Bronchial epithelial cell (primary cell): Measurements from ENCODE around the gene PRRG1. TPM values are rescaled to one million over a fixed set of nuclear protein-coding genes. Genes with fewer than 3 reads are reported as not detected.

Experiments used
- DNase-seq: peaks from one replicate; pipeline ENCODE4 v3.0.0-alpha.2; 2010; ENCODE audit warnings: low read depth
- FAIRE-seq: peaks from 2 replicates; lab custom pipeline; 2011; peaks lifted over from hg19 to GRCh38; lab: Jason Lieb, UNC
- H3K27me3 ChIP-seq: 2 replicates; pipeline ENCODE4 v1.5.1; 2011; ENCODE audit warnings: low read length; ENCODE audit not compliant: control insufficient read depth, insufficient read depth
- H3K36me3 ChIP-seq: 2 replicates; pipeline ENCODE4 v1.5.1; 2011; ENCODE audit warnings: low read length; ENCODE audit not compliant: control insufficient read depth, insufficient read depth
- H3K4me3 ChIP-seq: 2 replicates; pipeline ENCODE4 v1.5.1; 2011; ENCODE audit warnings: mild to moderate bottlenecking, low read depth, low read length, control low read depth
- total RNA-seq: library from RNA; depleted of rRNA; stranded (reverse); fragments of >200 nt; gene quantifications from 2 replicates; pipeline ENCODE4 v1.2.1, GENCODE V29; 2014
- TF ChIP-seq, protein P1 (sequence below): IDR thresholded peaks from 2 replicates; pipeline ENCODE4 v1.5.1; 2011; ENCODE audit warnings: mild to moderate bottlenecking, moderate library complexity, low read length, control low read depth, inconsistent platforms; ENCODE audit not compliant: insufficient read depth, severe bottlenecking

PRRG1 gene
- total RNA-seq, 1 donor from 2014 or later = 4.5 TPM

DNA sequence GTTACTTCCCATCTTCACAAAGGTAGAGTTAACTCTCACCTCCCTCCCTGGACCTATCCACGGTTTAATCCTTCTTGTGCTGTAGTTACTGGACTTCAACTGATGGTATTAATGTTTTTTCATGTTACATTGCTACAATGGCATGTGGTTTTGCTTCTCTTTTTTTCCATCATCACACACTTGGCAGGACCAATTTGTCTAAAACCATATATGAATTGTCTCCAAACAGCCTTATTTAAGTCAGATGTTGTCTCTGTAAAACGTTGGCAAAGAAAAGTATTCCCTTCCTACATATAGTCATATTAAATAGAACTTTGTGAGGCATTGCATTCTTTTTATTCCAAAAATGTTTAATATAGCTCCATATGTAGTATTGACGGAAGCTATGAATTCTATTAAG is 15.5 kb downstream of the PRRG1 start:
- Histone ChIP-seq H3K27me3 (no peaks in the 10 kb centered on the region), H3K4me3 (no peak overlapping the region), H3K36me3 (no peaks in the 10 kb centered on the region)
- DNase-seq (no peak), FAIRE-seq (no peak)
- TF ChIP-seq, protein P1, sequence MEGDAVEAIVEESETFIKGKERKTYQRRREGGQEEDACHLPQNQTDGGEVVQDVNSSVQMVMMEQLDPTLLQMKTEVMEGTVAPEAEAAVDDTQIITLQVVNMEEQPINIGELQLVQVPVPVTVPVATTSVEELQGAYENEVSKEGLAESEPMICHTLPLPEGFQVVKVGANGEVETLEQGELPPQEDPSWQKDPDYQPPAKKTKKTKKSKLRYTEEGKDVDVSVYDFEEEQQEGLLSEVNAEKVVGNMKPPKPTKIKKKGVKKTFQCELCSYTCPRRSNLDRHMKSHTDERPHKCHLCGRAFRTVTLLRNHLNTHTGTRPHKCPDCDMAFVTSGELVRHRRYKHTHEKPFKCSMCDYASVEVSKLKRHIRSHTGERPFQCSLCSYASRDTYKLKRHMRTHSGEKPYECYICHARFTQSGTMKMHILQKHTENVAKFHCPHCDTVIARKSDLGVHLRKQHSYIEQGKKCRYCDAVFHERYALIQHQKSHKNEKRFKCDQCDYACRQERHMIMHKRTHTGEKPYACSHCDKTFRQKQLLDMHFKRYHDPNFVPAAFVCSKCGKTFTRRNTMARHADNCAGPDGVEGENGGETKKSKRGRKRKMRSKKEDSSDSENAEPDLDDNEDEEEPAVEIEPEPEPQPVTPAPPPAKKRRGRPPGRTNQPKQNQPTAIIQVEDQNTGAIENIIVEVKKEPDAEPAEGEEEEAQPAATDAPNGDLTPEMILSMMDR = no peak

DNA sequence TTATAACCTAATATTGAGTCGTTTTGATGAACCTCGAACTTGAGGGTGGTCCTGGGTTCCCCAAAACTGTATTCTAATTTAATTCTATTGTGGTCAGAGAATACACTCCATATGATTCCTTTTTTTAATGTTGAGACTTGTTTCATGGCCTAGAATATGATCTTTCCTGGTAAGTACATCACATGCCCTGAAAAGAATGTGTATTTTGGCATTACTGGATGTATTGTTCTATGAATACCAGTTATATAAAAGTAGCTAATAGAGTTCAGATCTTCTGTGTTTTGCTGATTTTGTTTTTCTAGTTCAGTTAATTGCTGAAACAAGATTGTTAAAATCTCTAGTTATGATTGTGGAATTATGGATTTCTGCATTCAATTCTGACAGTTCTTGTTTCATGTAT is 18.8 kb downstream of the PRRG1 start:
- no peak for FAIRE-seq
- no peaks in the 10 kb centered on the region for H3K27me3 ChIP-seq
- TF ChIP-seq, protein P1 = no peak

DNA sequence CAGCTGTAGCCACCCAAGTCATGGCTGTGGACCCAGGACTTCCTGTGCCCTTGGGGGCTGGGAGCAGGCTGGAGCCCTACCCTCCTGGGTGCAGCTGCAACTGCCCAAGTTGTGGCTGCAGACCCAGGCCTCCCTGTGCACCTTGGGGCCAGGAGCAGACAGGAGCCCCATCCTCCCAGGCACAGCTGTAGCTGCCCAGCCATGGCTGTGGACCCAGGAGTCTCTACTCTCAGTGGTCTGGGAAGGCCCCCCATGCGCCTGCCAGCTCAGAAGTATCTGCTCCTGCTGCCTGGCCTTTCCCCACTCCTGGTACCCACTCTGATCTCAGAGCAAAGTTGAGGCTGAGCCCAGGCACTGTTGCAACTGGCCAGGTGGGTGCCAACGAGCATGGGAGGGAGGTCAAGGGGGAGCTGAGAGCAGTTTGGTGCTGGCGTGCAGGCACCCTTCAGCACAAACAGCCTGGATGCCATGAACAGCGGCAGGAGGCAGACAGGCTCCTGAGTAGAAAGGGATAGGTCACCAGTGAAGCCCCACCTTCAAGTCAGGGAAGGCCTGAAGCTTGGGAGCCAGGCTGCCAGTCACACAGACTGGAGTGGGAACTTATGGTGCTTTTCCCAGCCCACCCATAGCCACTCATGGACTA is 21.5 kb downstream of the PRRG1 start:
- FAIRE-seq (no peak), DNase-seq (no peak)
- TF ChIP-seq, protein P1 = no peak
- H3K36me3 ChIP-seq = no peaks in the 10 kb centered on the region
- no peak overlapping the region for H3K4me3 ChIP-seq
- H3K27me3 ChIP-seq = no peaks in the 10 kb centered on the region

More for the DNA sequence above, 18.8 kb downstream of the PRRG1 start:
- Histone ChIP-seq H3K4me3 (no peak overlapping the region), H3K36me3 (no peaks in the 10 kb centered on the region)
- DNase-seq = no peak

DNA sequence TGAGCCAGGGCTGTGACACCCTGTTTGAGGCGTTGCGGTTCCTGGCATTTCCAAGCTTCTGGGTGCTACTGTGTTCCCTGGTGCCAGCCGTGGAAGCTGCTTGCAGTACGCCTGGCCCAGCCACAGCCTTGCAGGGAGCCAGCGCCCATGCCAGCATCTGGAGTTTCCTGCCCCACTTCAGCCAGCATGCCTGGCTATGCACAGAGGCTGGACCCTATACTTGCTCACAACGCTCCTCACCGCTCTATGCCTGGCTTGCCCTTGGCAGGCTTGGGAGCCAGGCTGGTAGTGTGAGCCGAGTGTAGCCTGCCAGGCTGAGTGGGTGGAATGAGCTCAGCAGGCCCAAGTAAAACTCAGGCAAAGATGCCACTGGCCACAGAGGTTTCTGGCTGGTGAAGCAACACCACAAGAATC is 22.4 kb downstream of the PRRG1 start:
- Histone ChIP-seq H3K36me3 (no peaks in the 10 kb centered on the region), H3K27me3 (no peaks in the 10 kb centered on the region), H3K4me3 (no peak overlapping the region)
- DNase-seq (no peak), FAIRE-seq (no peak)
- TF ChIP-seq, protein P1 = no peak

DNA sequence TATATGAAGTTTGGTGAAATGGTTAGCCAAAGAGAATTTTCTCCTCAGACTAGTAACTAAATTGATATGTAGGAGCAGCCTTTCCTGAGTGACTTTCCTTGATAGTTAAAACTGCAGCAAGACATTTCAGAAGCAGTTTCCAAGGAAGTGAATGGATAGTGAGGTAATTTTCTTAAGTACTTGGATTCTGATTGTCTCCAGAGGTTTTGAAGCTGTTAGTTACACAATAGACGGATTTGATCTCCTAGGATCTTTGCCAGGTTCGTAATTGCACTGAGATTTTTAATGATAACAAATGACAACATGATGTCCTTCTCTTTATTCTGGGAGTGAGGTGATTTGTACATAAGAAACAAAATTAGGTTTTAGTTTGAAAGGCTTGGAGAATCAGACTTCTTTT is 29.2 kb downstream of the PRRG1 start:
- no peaks in the 10 kb centered on the region for H3K36me3 ChIP-seq
- TF ChIP-seq, protein P1 = no peak
- no peak overlapping the region for H3K4me3 ChIP-seq
- no peak for DNase-seq
- no peak for FAIRE-seq
- no peaks in the 10 kb centered on the region for H3K27me3 ChIP-seq

DNA sequence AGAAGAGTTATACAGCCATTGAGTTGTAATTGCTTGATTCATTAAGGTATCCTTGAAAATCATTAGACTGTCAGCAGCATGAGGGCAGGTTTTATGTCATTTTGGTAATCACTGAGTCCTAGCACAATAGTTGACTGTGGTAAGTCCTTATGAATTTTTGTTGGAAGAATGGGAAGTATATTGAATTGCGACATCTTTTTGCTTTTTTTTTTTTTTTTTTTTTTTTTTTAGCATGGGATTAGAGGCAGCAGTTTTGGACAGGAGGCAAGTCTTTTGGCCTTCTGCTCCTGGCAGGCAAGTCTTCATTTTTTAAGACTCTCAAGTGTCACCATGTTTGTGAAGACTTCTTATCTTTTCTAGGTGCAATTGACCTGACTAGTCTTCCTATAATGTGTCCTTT is 29.7 kb downstream of the PRRG1 start:
- FAIRE-seq = no peak
- H3K36me3 ChIP-seq = no peaks in the 10 kb centered on the region
- no peak for DNase-seq
- TF ChIP-seq, protein P1 = no peak
- H3K27me3 ChIP-seq = no peaks in the 10 kb centered on the region
- no peak overlapping the region for H3K4me3 ChIP-seq
